ENCODE measurements around the gene DOK1. TPM values are rescaled to one million over a fixed set of nuclear protein-coding genes. Genes with fewer than 3 reads are reported as not detected.

Gene DOK1
- total and polyA plus RNA-seq, 4 donors, result 17.7 to 37.3 (median 26.6) TPM

GRCh38 chr2:74533464-74533863 lies 21.1 kb upstream of the DOK1 start:
- TF ChIP-seq CTCF (IDR thresholded peaks at IDR 0.05; ENCODE audit: control extremely low read depth, extremely low read depth), result no peak
- DNase-seq (no peak), ATAC-seq (ENCODE audit: insufficient read depth, low FRiP score) (no peak)
- peaks cover 3 to 17% (median 8%) of the 10 kb centered on the region in 5 donors for H3K4me1 ChIP-seq (ENCODE audit: control insufficient read depth in 5 of 5, insufficient read depth in 5 of 5, low read length in 5 of 5)
- H3K36me3 ChIP-seq (ENCODE audit: control insufficient read depth in 4 of 4, insufficient read depth in 4 of 4, low read length in 4 of 4), result peaks cover 5 to 23% (median 13%) of the 10 kb centered on the region in 4 donors
- WGBS, 2 donors, result 83 to 88% methylated on average over 4 of the region's 4 CpGs
- no peaks in the 10 kb centered on the region for H3K27me3 ChIP-seq (ENCODE audit: control insufficient read depth in 3 of 3, insufficient read depth in 3 of 3, low read length in 2 of 3)
- no peaks in the 10 kb centered on the region for H3K9me3 ChIP-seq (ENCODE audit: control insufficient read depth in 4 of 4, insufficient read depth in 3 of 4, low read length in 3 of 4)
- no peak overlapping the region for H3K27ac ChIP-seq (ENCODE audit: low read depth in 1 of 2, low read length in 1 of 2)
- H3K9ac ChIP-seq (ENCODE audit: insufficient read depth in 1 of 2, low read length in 2 of 2), result no peak overlapping the region
- H3K4me3 ChIP-seq, result no peak overlapping the region

- DNase-seq (no peak), ATAC-seq (ENCODE audit: insufficient read depth, low FRiP score) (no peak)
- H3K27ac ChIP-seq (ENCODE audit: low read depth in 1 of 2, low read length in 1 of 2), result no peak overlapping the region
- peaks cover 0 to 12% (median 5%) of the 10 kb centered on the region in 5 donors for H3K4me1 ChIP-seq (ENCODE audit: control insufficient read depth in 5 of 5, insufficient read depth in 5 of 5, low read length in 5 of 5)
- 84 to 87% methylated on average over 12 of the region's 12 CpGs for WGBS, 2 donors
- no peaks in the 10 kb centered on the region for H3K27me3 ChIP-seq (ENCODE audit: control insufficient read depth in 3 of 3, insufficient read depth in 3 of 3, low read length in 2 of 3)
- H3K36me3 ChIP-seq (ENCODE audit: control insufficient read depth in 4 of 4, insufficient read depth in 4 of 4, low read length in 4 of 4), result peaks cover 5 to 23% (median 12%) of the 10 kb centered on the region in 4 donors
- no peaks in the 10 kb centered on the region for H3K9me3 ChIP-seq (ENCODE audit: control insufficient read depth in 4 of 4, insufficient read depth in 3 of 4, low read length in 3 of 4)
- no peak overlapping the region for H3K4me3 ChIP-seq
- no peak overlapping the region for H3K9ac ChIP-seq (ENCODE audit: insufficient read depth in 1 of 2, low read length in 2 of 2)
- TF ChIP-seq CTCF (IDR thresholded peaks at IDR 0.05; ENCODE audit: control extremely low read depth, extremely low read depth), result no peak
These were observed 20.1 kb upstream of the DOK1 start for GRCh38 chr2:74534411-74534810.

GRCh38 chr2:74535440-74535965 lies 19.0 kb upstream of the DOK1 start:
- H3K27me3 ChIP-seq (ENCODE audit: control insufficient read depth in 3 of 3, insufficient read depth in 3 of 3, low read length in 2 of 3), result no peaks in the 10 kb centered on the region
- H3K9ac ChIP-seq (ENCODE audit: insufficient read depth in 1 of 2, low read length in 2 of 2), result no peak overlapping the region
- no peak for ATAC-seq (ENCODE audit: insufficient read depth, low FRiP score)
- H3K9me3 ChIP-seq (ENCODE audit: control insufficient read depth in 4 of 4, insufficient read depth in 3 of 4, low read length in 3 of 4), result no peaks in the 10 kb centered on the region
- no peak overlapping the region for H3K4me3 ChIP-seq
- H3K4me1 ChIP-seq (ENCODE audit: control insufficient read depth in 5 of 5, insufficient read depth in 5 of 5, low read length in 5 of 5), result peaks cover 0 to 11% (median 5%) of the 10 kb centered on the region in 5 donors
- WGBS, 2 donors, result 92 to 94% methylated on average over 10 of the region's 10 CpGs
- no peak for TF ChIP-seq CTCF (IDR thresholded peaks at IDR 0.05; ENCODE audit: control extremely low read depth, extremely low read depth)
- DNase-seq, result no peak
- no peak overlapping the region for H3K27ac ChIP-seq (ENCODE audit: low read depth in 1 of 2, low read length in 1 of 2)
- H3K36me3 ChIP-seq (ENCODE audit: control insufficient read depth in 4 of 4, insufficient read depth in 4 of 4, low read length in 4 of 4), result peaks cover 5 to 23% (median 12%) of the 10 kb centered on the region in 4 donors

Measured in lung (tissue), 12 donors.